Body of pancreas (tissue), 4 donors: ENCODE measurements around the gene TMEM50B.

Source experiments
- POLR2A ChIP-seq, 3 donors: fragments of 450-650 bp; IDR thresholded peaks; one replicate each; pipeline ENCODE4 v1.6.1; 2016; ENCODE audit warnings: antibody characterized with exemption in 3 of 3, mild to moderate bottlenecking in 2 of 3
- TF ChIP-seq, protein P1 (sequence below), 7 experiments: fragments of 450-650 bp in 4 of 7; fragments of 200-600 bp in 3 of 7; sonication (generic) in 3 of 7; IDR thresholded peaks; one replicate each; pipeline ENCODE4 v1.5.1; 2016 to 2019; ENCODE audit warnings: antibody characterized with exemption in 7 of 7

GRCh38 chr21:33458861-33459260 lies 20.9 kb downstream of the TMEM50B start:
- TF ChIP-seq, protein P1, sequence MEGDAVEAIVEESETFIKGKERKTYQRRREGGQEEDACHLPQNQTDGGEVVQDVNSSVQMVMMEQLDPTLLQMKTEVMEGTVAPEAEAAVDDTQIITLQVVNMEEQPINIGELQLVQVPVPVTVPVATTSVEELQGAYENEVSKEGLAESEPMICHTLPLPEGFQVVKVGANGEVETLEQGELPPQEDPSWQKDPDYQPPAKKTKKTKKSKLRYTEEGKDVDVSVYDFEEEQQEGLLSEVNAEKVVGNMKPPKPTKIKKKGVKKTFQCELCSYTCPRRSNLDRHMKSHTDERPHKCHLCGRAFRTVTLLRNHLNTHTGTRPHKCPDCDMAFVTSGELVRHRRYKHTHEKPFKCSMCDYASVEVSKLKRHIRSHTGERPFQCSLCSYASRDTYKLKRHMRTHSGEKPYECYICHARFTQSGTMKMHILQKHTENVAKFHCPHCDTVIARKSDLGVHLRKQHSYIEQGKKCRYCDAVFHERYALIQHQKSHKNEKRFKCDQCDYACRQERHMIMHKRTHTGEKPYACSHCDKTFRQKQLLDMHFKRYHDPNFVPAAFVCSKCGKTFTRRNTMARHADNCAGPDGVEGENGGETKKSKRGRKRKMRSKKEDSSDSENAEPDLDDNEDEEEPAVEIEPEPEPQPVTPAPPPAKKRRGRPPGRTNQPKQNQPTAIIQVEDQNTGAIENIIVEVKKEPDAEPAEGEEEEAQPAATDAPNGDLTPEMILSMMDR (IDR thresholded peaks at IDR 0.05), result no peak
- no peak for TF ChIP-seq POLR2A (IDR thresholded peaks at IDR 0.05)
